ENCODE results near the gene AKT1S1. TPM values are rescaled to one million over a fixed set of nuclear protein-coding genes. Genes with fewer than 3 reads are reported as not detected.

The AKT1S1 gene
- total RNA-seq, 2 experiments from 2014 or later = 15.1 to 15.8 TPM

DNA sequence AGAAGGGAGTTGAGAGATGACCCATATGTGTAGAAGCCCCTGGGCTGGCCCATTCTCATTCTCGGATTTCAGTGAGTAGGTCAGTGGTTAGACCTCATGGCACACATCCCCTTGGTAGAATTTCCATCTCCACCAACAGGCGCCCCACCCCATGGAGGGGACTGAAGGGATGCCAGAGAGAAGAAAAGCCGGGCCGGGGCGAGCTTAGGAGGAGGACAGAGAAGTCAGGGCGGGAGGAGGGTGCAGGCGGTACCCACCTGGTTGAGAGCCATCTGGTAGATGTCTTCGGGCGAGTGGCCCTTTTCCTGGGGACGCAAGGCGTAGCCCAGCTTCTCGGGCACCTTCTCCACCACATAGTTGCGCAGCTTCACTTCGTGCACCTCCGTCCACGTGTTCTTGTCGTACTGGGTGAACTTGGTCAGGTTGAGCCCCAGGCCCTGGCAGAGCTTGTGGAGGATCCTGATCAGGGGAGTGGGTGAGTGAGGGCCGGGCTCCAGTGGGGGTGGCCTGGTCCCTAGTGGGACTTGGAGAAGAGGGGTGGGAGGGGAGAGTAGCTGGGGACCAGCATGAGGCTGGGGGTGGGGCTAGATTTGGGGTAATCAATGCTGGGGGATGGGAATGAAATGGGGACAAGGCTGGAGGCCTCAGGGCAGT lies 17.0 kb upstream of the AKT1S1 start:
- Mint-ChIP-seq H3K27me3 (no peaks in the 10 kb centered on the region), H3K36me3 (ENCODE audit: low read depth) (no peaks in the 10 kb centered on the region), H3K9me3 (no peaks in the 10 kb centered on the region), H3K4me1 (ENCODE audit: low read depth) (peaks cover 40% of the 10 kb centered on the region), H3K27ac (peak overlapping the region; percentile 36), H3K4me3 (no peak overlapping the region)
- no peak for ATAC-seq (ENCODE audit: poor library complexity)
- H3K27me3 ChIP-seq (ENCODE audit: control insufficient read depth in 1 of 2, insufficient read depth in 2 of 2, low read length in 2 of 2) = no peaks in the 10 kb centered on the region
- CTCF ChIA-PET = interaction anchor here (1.1 kb wide), 1 partner anchor 34 kb away, joined by 4 read pairs; no protein-coding TSS in a partner anchor
- H3K4me1 ChIP-seq (ENCODE audit: insufficient read depth, low read length) = peaks cover 65% of the 10 kb centered on the region
- no peaks in the 10 kb centered on the region for H3K9me3 ChIP-seq (ENCODE audit: control insufficient read depth in 1 of 2, insufficient read depth in 1 of 2, low read length in 2 of 2)
- no peak overlapping the region for H3K4me3 ChIP-seq (ENCODE audit: low read length)
- intact Hi-C loops (cut with DNase I, micrococcal nuclease) = no loop called here
- no peaks in the 10 kb centered on the region for H3K36me3 ChIP-seq (ENCODE audit: insufficient read depth, low read length)
- POLR2A ChIA-PET = interaction anchor here (1.1 to 1.5 kb wide), 2 partner anchors 17 to 35 kb away, joined by 4 read pairs; partner anchors contain the start of genes AKT1S1 and NUP62
- no peak overlapping the region for H3K27ac ChIP-seq (ENCODE audit: low read depth in 1 of 2, low read length in 2 of 2)
- TF ChIP-seq, protein P1, sequence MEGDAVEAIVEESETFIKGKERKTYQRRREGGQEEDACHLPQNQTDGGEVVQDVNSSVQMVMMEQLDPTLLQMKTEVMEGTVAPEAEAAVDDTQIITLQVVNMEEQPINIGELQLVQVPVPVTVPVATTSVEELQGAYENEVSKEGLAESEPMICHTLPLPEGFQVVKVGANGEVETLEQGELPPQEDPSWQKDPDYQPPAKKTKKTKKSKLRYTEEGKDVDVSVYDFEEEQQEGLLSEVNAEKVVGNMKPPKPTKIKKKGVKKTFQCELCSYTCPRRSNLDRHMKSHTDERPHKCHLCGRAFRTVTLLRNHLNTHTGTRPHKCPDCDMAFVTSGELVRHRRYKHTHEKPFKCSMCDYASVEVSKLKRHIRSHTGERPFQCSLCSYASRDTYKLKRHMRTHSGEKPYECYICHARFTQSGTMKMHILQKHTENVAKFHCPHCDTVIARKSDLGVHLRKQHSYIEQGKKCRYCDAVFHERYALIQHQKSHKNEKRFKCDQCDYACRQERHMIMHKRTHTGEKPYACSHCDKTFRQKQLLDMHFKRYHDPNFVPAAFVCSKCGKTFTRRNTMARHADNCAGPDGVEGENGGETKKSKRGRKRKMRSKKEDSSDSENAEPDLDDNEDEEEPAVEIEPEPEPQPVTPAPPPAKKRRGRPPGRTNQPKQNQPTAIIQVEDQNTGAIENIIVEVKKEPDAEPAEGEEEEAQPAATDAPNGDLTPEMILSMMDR (IDR thresholded peaks at IDR 0.05) = no peak
- peak in 1 of 14 experiments; percentile 42 for DNase-seq

DNA sequence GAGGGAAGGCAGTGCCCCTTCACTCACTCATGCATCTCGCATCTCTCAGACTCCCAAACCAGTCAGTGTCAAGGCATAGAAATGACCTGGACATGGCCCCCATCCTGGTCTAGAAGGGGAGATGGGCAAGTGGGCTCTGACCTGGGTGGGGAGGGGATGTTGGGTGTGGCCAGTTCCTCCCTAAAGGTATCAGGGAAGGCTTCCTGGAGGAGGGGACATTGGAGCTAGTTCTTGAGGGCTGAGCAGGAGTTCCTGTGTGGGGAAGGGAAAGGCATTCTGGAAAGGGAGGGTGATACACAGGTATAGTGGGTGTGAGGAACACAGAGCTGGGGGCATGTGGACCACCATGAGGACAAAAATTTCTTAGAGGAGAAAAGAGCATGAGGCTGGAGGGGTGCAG lies 15.6 kb upstream of the AKT1S1 start:
- H3K27me3 ChIP-seq (ENCODE audit: control insufficient read depth in 1 of 2, insufficient read depth in 2 of 2, low read length in 2 of 2) = no peaks in the 10 kb centered on the region
- H3K27ac ChIP-seq (ENCODE audit: low read depth in 1 of 2, low read length in 2 of 2) = peak overlapping the region in 1 of 2 donors; percentile 10
- DNase-seq (no peak), ATAC-seq (ENCODE audit: poor library complexity) (no peak)
- peak overlapping the region; percentile 63 for H3K27ac Mint-ChIP-seq
- TF ChIP-seq, protein P1 (IDR thresholded peaks at IDR 0.05) = no peak
- POLR2A ChIA-PET = no interaction called here
- H3K9me3 Mint-ChIP-seq = no peaks in the 10 kb centered on the region
- H3K4me3 Mint-ChIP-seq = peak overlapping the region; percentile 43
- no peaks in the 10 kb centered on the region for H3K9me3 ChIP-seq (ENCODE audit: control insufficient read depth in 1 of 2, insufficient read depth in 1 of 2, low read length in 2 of 2)
- H3K27me3 Mint-ChIP-seq = no peaks in the 10 kb centered on the region
- no peaks in the 10 kb centered on the region for H3K36me3 Mint-ChIP-seq (ENCODE audit: low read depth)
- peaks cover 53% of the 10 kb centered on the region for H3K4me1 ChIP-seq (ENCODE audit: insufficient read depth, low read length)
- no peaks in the 10 kb centered on the region for H3K36me3 ChIP-seq (ENCODE audit: insufficient read depth, low read length)
- CTCF ChIA-PET = no interaction called here
- H3K4me3 ChIP-seq (ENCODE audit: low read length) = no peak overlapping the region
- peaks cover 37% of the 10 kb centered on the region for H3K4me1 Mint-ChIP-seq (ENCODE audit: low read depth)
- intact Hi-C loops (cut with DNase I, micrococcal nuclease) = no loop called here

DNA sequence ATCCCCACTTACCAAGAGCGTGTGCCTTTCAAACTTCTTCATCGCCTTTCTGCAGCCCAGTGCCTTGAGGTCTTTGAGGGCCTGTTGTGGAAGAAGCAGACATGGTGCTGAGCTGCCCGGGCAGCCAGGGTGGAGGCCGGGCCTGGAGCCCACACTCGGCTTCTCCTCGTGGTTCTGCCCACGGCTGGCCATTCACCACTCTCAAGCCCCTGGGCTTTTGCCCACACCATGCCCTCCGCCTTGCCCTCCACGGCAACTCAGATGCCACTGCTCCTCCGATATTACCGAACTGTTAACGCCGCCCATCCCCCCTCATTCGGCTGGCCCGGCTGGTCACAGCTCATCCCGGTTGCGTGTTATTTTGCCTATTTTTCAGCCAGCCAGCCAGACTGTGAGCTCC lies 14.2 kb upstream of the AKT1S1 start:
- CTCF ChIA-PET = interaction anchor here (1.4 kb wide), 1 partner anchor 46 kb away, joined by 4 read pairs; no protein-coding TSS in a partner anchor
- Histone ChIP-seq H3K36me3 (ENCODE audit: insufficient read depth, low read length) (peaks cover 3% of the 10 kb centered on the region), H3K9me3 (ENCODE audit: control insufficient read depth in 1 of 2, insufficient read depth in 1 of 2, low read length in 2 of 2) (no peaks in the 10 kb centered on the region), H3K4me3 (ENCODE audit: low read length) (no peak overlapping the region), H3K27me3 (ENCODE audit: control insufficient read depth in 1 of 2, insufficient read depth in 2 of 2, low read length in 2 of 2) (no peaks in the 10 kb centered on the region), H3K4me1 (ENCODE audit: insufficient read depth, low read length) (peaks cover 40% of the 10 kb centered on the region), H3K27ac (ENCODE audit: low read depth in 1 of 2, low read length in 2 of 2) (no peak overlapping the region)
- H3K9me3 Mint-ChIP-seq = no peaks in the 10 kb centered on the region
- H3K36me3 Mint-ChIP-seq (ENCODE audit: low read depth) = peaks cover 2% of the 10 kb centered on the region
- peak in 1 of 14 experiments; percentile 46 for DNase-seq
- H3K4me1 Mint-ChIP-seq (ENCODE audit: low read depth) = peaks cover 24% of the 10 kb centered on the region
- no peak overlapping the region for H3K27ac Mint-ChIP-seq
- H3K27me3 Mint-ChIP-seq = no peaks in the 10 kb centered on the region
- intact Hi-C loops (cut with DNase I, micrococcal nuclease) = loop anchor here (2.0 kb wide), 2 partner anchors 15 to 37 kb away; partner anchors contain the start of genes AKT1S1 (in 1 of the 2), ATF5 (in 1 of the 2), NUP62 (in 1 of the 2) and TBC1D17 (in 1 of the 2)
- POLR2A ChIA-PET = interaction anchor here (1.0 to 1.6 kb wide), 2 partner anchors 14 to 38 kb away, joined by 6 read pairs; partner anchors contain the start of genes AKT1S1, ATF5, NUP62 and TBC1D17
- ATAC-seq (ENCODE audit: poor library complexity) = no peak
- TF ChIP-seq, protein P1 (IDR thresholded peaks at IDR 0.05) = no peak
- no peak overlapping the region for H3K4me3 Mint-ChIP-seq
